DOHH2 (cell line): ENCODE results near the gene GALNT9.

Source experiments
- CTCF ChIP-seq: fragments of 200-600 bp; sonication (generic); IDR thresholded peaks from one replicate; pipeline ENCODE4 v1.5.1; 2014; ENCODE audit warnings: antibody characterized with exemption, mild to moderate bottlenecking, low read depth, low read length; ENCODE audit not compliant: poor library complexity, severe bottlenecking
- EZH2phosphoT487 ChIP-seq: fragments of 200-600 bp; sonication (generic); IDR thresholded peaks from 2 replicates; pipeline ENCODE4 v1.6.1; 2017; ENCODE audit warnings: borderline replicate concordance, mild to moderate bottlenecking, antibody characterized with exemption, low read length, moderate library complexity, mixed read lengths

- TF ChIP-seq CTCF (no peak), EZH2phosphoT487 (no peak)
These were observed 152.4 kb downstream of the GALNT9 start for GRCh38 chr12:132176920-132177551.
